A549 (cell line): ENCODE data around the gene DCLK2.
A peak's percentile ranks its signal among the peaks of the same experiment; 100 is the strongest.

ENCODE experiments used
- CBX2 ChIP-seq: fragments of 200-600 bp; sonication (generic); IDR thresholded peaks from 2 replicates; pipeline ENCODE4 v1.6.1; 2016; ENCODE audit warnings: low read depth, mild to moderate bottlenecking, borderline replicate concordance
- CEBPB ChIP-seq, 2 experiments: fragments of >200 bp in 1 of 2; sonication (Bioruptor Twin) in 1 of 2; formaldehyde crosslinking in 1 of 2; IDR thresholded peaks; 2 replicates each; pipeline ENCODE4 v1.6.1; 2012 to 2016
- CTCF ChIP-seq: fragments of >200 bp; sonication (Bioruptor Twin); formaldehyde crosslinking; IDR thresholded peaks from 3 replicates; pipeline ENCODE4 v1.5.1; 2016
- FOSB ChIP-seq: fragments of 250-450 bp; sonication (Bioruptor Pico); IDR thresholded peaks from 2 replicates; pipeline ENCODE4 v1.5.0; 2020; ENCODE audit warnings: mild to moderate bottlenecking, moderate library complexity
- KDM1A ChIP-seq: fragments of 200-600 bp; sonication (generic); IDR thresholded peaks from 2 replicates; pipeline ENCODE4 v1.6.1; 2016; ENCODE audit warnings: low read depth, mild to moderate bottlenecking
- POLR2A ChIP-seq: IDR thresholded peaks from 2 replicates; pipeline ENCODE4 v1.6.1; 2012; ENCODE audit warnings: mild to moderate bottlenecking, low read length

GRCh38 chr4:150244600-150244999, 166.4 kb downstream of the DCLK2 start:
- TF ChIP-seq CBX2 (no peak), CTCF (no peak), FOSB (CRISPR knock-in tag) (no peak), KDM1A (no peak), POLR2A (no peak), CEBPB (IDR thresholded peaks at IDR 0.05) (peak in 1 of 2 experiments; percentile 32; a peak in 1 of 4 replicates)
